ENCODE measurements around the gene EPHA8.

EPHA8 gene

GRCh38 chr1:22533244-22533895 is 29.9 kb upstream of the EPHA8 start:
- Histone ChIP-seq H3K27ac (ENCODE audit: extremely low read depth, low read depth, low read length) (no peak overlapping the region), H3K4me3 (ENCODE audit: low read depth, low read length) (no peak overlapping the region), H3K36me3 (ENCODE audit: control insufficient read depth in 2 of 2, insufficient read depth in 1 of 2, low read length in 2 of 2) (peaks cover 0 to 7% of the 10 kb centered on the region in 2 experiments; a peak in 1 of 3 replicates), H3K4me1 (ENCODE audit: control insufficient read depth, insufficient read depth, low read length) (no peaks in the 10 kb centered on the region), H3K9me3 (ENCODE audit: control insufficient read depth, insufficient read depth, low read depth, low read length) (no peaks in the 10 kb centered on the region)
- ChIA-PET POLR2A (no interaction called here), CTCF (interaction anchor here (0.5 to 1.1 kb wide), 3 partner anchors 13 to 426 kb away, joined by 3 read pairs; no protein-coding TSS in a partner anchor)
- TF ChIP-seq ZBTB8A (tag by site-specific recombination; IDR thresholded peaks at IDR 0.05): no peak
- no peak for TF ChIP-seq KLF9 (tag by site-specific recombination; IDR thresholded peaks at IDR 0.05; ENCODE audit: low read depth)
- TF ChIP-seq ZFP69B (tag by site-specific recombination; IDR thresholded peaks at IDR 0.05): no peak
- no peak for TF ChIP-seq ZFP41 (tag by site-specific recombination; IDR thresholded peaks at IDR 0.05; ENCODE audit: borderline replicate concordance)
- TF ChIP-seq ZNF239 (tag by site-specific recombination; IDR thresholded peaks at IDR 0.05): no peak
- TF ChIP-seq ZSCAN30 (tag by site-specific recombination; IDR thresholded peaks at IDR 0.05): no peak
- no peak for TF ChIP-seq RBAK (tag by site-specific recombination; IDR thresholded peaks at IDR 0.05)
- no peak for TF ChIP-seq ZNF521 (tag by site-specific recombination; IDR thresholded peaks at IDR 0.05)
- TF ChIP-seq SP2 (tag by site-specific recombination; IDR thresholded peaks at IDR 0.05): no peak
- TF ChIP-seq AEBP2 (tag by site-specific recombination; IDR thresholded peaks at IDR 0.05; ENCODE audit: borderline replicate concordance): no peak
- no peak for TF ChIP-seq REPIN1 (tag by site-specific recombination; IDR thresholded peaks at IDR 0.05; ENCODE audit: low read depth)
- TF ChIP-seq OVOL3 (tag by site-specific recombination; IDR thresholded peaks at IDR 0.05): no peak
- no peak for TF ChIP-seq HOXA7 (CRISPR knock-in tag; IDR thresholded peaks at IDR 0.05; ENCODE audit: borderline replicate concordance)
- TF ChIP-seq ZNF416 (tag by site-specific recombination; IDR thresholded peaks at IDR 0.05): no peak
- TF ChIP-seq ZNF596 (tag by site-specific recombination; IDR thresholded peaks at IDR 0.05): no peak
- TF ChIP-seq TSHZ1 (tag by site-specific recombination; IDR thresholded peaks at IDR 0.05; ENCODE audit: borderline replicate concordance): no peak

GRCh38 chr1:22534951-22535350 is 28.3 kb upstream of the EPHA8 start:
- Histone ChIP-seq H3K9me3 (ENCODE audit: control insufficient read depth, insufficient read depth, low read depth, low read length) (no peaks in the 10 kb centered on the region), H3K4me3 (ENCODE audit: low read depth, low read length) (no peak overlapping the region), H3K27ac (ENCODE audit: extremely low read depth, low read depth, low read length) (no peak overlapping the region), H3K4me1 (ENCODE audit: control insufficient read depth, insufficient read depth, low read length) (no peaks in the 10 kb centered on the region), H3K36me3 (ENCODE audit: control insufficient read depth in 2 of 2, insufficient read depth in 1 of 2, low read length in 2 of 2) (no peaks in the 10 kb centered on the region)
- ChIA-PET POLR2A (no interaction called here), CTCF (interaction anchor here (1.1 kb wide), 1 partner anchor 105 kb away, joined by 3 read pairs; no protein-coding TSS in a partner anchor)
- TF ChIP-seq ZNF785 (tag by site-specific recombination; IDR thresholded peaks at IDR 0.05): no peak
- TF ChIP-seq ZNF791 (tag by site-specific recombination; IDR thresholded peaks at IDR 0.05): no peak
- no peak for TF ChIP-seq ZSCAN18 (tag by site-specific recombination; IDR thresholded peaks at IDR 0.05)
- TF ChIP-seq GLIS2 (tag by site-specific recombination; IDR thresholded peaks at IDR 0.05): no peak
- TF ChIP-seq KLF16 (tag by site-specific recombination; IDR thresholded peaks at IDR 0.05): no peak
- no peak for TF ChIP-seq ZNF704 (tag by site-specific recombination; IDR thresholded peaks at IDR 0.05)
- TF ChIP-seq ZNF354C (tag by site-specific recombination; IDR thresholded peaks at IDR 0.05; ENCODE audit: borderline replicate concordance, low read depth): no peak
- TF ChIP-seq PRDM1 (tag by site-specific recombination; IDR thresholded peaks at IDR 0.05): no peak
- no peak for TF ChIP-seq ZNF530 (tag by site-specific recombination; IDR thresholded peaks at IDR 0.05; ENCODE audit: low read depth)
- TF ChIP-seq CTCF (tag by site-specific recombination; IDR thresholded peaks at IDR 0.05): no peak
- no peak for TF ChIP-seq ZBTB21 (tag by site-specific recombination; IDR thresholded peaks at IDR 0.05)
- no peak for TF ChIP-seq ZNF473 (tag by site-specific recombination; IDR thresholded peaks at IDR 0.05)
